HepG2 (cell line): ENCODE data around the gene SBNO2. TPM values are rescaled to one million over a fixed set of nuclear protein-coding genes. Genes with fewer than 3 reads are reported as not detected.
A peak's percentile ranks its signal among the peaks of the same experiment; 100 is the strongest.

Experiments used
- CENPT ChIP-seq: sonication (generic); formaldehyde crosslinking; IDR thresholded peaks from 2 replicates; pipeline ENCODE4 v1.8.0; 2022; ENCODE audit warnings: low read depth, mild to moderate bottlenecking, moderate library complexity, missing genetic modification reagents
- IKZF4 ChIP-seq: sonication (generic); formaldehyde crosslinking; IDR thresholded peaks from 2 replicates; pipeline ENCODE4 v1.5.1; 2020; ENCODE audit warnings: borderline replicate concordance, mild to moderate bottlenecking, low read depth, missing genetic modification reagents; ENCODE audit errors: not compliant biosample characterization
- LBX2 ChIP-seq: sonication (generic); formaldehyde crosslinking; IDR thresholded peaks from 2 replicates; pipeline ENCODE4 v1.5.0; 2020; ENCODE audit warnings: missing genetic modification reagents, mild to moderate bottlenecking, borderline replicate concordance
- MAZ ChIP-seq, 2 experiments: sonication (generic) in 1 of 2; formaldehyde crosslinking in 1 of 2; IDR thresholded peaks; 2 replicates each; pipeline versions ENCODE4 v1.5.0 to v1.6.1; 2012 to 2020; ENCODE audit warnings: low read depth in 2 of 2, mild to moderate bottlenecking in 2 of 2, borderline replicate concordance in 1 of 2, improper control_type of control experiment in 1 of 2, low read length in 1 of 2, missing genetic modification reagents in 1 of 2, moderate library complexity in 1 of 2
- NR2F2 ChIP-seq: IDR thresholded peaks from 2 replicates; pipeline ENCODE4 v1.6.1; 2012; ENCODE audit warnings: low read depth, inconsistent platforms, borderline replicate concordance
- ZFX ChIP-seq: sonication (generic); formaldehyde crosslinking; IDR thresholded peaks from 2 replicates; pipeline ENCODE4 v1.4.0; 2020; ENCODE audit warnings: mild to moderate bottlenecking, low read depth, missing genetic modification reagents, moderate library complexity
- ZNF501 ChIP-seq: sonication (generic); formaldehyde crosslinking; IDR thresholded peaks from 2 replicates; pipeline ENCODE4 v1.5.1; 2020; ENCODE audit warnings: mild to moderate bottlenecking, moderate library complexity, missing genetic modification reagents
- ZNF552 ChIP-seq: sonication (generic); formaldehyde crosslinking; IDR thresholded peaks from 2 replicates; pipeline ENCODE4 v1.9.0; 2022; ENCODE audit warnings: missing genetic modification reagents, mild to moderate bottlenecking, borderline replicate concordance
- ZNF850 ChIP-seq: sonication (generic); formaldehyde crosslinking; conservative IDR thresholded peaks from 2 replicates; pipeline ENCODE4 v1.9.0; 2021; ENCODE audit warnings: mild to moderate bottlenecking, missing genetic modification reagents
- ZSCAN21 ChIP-seq: sonication (generic); formaldehyde crosslinking; IDR thresholded peaks from 2 replicates; pipeline ENCODE4 v1.8.0; 2022; ENCODE audit warnings: mild to moderate bottlenecking, missing genetic modification reagents, moderate library complexity, borderline replicate concordance
- polyA plus RNA-seq, 8 experiments: library from polyadenylated mRNA; depleted of rRNA in 3 of 8; stranded (reverse) in 7 of 8; unstranded in 1 of 8; fragments of >200 nt; fragmentation: Illumina TruSeq in 4 of 8; extraction: Trizol in 4 of 8; gene quantifications; 2 replicates each; pipeline versions ENCODE4 v1.2.1 to v1.2.3, GENCODE V29; 2011 to 2016; ENCODE audit warnings: low read depth in 4 of 8, missing spikeins in 1 of 8, mixed read lengths in 1 of 8; ENCODE audit not compliant: insufficient read depth in 1 of 8
- total RNA-seq, 5 experiments: library from RNA; depleted of rRNA; stranded (reverse); fragments of >200 nt; fragmentation: Illumina TruSeq; extraction: Trizol; gene quantifications; 2 replicates each; pipeline ENCODE4 v1.2.3, GENCODE V29; 2016; ENCODE audit warnings: low read depth in 1 of 5
- TF ChIP-seq, protein P1 (sequence below): sonication (generic); formaldehyde crosslinking; IDR thresholded peaks from 2 replicates; pipeline ENCODE4 v1.5.1; 2020; ENCODE audit warnings: mild to moderate bottlenecking, missing genetic modification reagents, moderate library complexity

SBNO2 gene
- total and polyA plus RNA-seq, 2 of the 13 experiments (the other 11 are each of a cell fraction or from before 2014, with no cell fraction given), result 8.6 to 10.4 TPM

DNA sequence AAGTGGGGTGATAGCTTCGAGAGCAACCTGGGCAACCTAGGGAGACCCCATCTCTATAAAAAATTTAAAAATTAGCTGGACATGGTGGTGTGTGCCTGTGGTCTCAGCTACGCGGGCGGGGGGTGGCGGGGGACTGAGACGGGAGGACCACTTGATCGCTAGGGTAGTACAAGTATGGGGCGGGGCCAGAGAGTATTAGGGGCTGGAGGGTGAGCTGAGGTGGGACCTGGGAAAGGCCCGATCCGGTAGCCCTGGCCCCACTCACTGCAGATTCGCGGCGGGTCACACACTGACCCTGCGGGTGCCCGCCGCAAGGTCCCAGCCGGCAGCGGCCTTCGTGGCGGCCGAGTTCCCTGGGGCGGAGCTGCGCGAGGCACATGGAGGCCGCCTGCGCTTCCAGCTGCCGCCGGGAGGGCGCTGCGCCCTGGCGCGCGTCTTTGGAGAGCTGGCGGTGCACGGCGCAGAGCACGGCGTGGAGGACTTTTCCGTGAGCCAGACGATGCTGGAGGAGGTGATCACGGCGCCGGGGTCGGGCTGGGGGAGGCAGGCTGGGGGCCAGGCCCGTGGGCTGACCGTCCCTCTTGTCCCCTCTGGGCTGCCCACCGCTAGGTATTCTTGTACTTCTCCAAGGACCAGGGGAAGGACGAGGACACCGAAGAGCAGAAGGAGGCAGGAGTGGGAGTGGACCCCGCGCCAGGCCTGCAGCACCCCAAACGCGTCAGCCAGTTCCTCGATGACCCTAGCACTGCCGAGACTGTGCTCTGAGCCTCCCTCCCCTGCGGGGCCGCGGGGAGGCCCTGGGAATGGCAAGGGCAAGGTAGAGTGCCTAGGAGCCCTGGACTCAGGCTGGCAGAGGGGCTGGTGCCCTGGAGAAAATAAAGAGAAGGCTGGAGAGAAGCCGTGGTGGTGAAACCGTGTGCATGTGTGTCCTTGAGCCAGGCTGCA is 109.1 kb downstream of the SBNO2 start (continued):
- TF ChIP-seq LBX2 (CRISPR knock-in tag), result peak; percentile 77; the same call in 1 of the 2 replicates
- 0 out of 2 replicates have a peak, but pooled peaks have one; percentile 20 for TF ChIP-seq ZSCAN21 (CRISPR knock-in tag)
- peak; percentile 67 for TF ChIP-seq ZNF501 (CRISPR knock-in tag)
- 0 out of 2 replicates have a peak, but pooled peaks have one; percentile 10 for TF ChIP-seq NR2F2
- peak; percentile 87; the same call in 1 of the 2 replicates for TF ChIP-seq CENPT (CRISPR knock-in tag)
- TF ChIP-seq MAZ (IDR thresholded peaks at IDR 0.05; ENCODE audit: borderline replicate concordance, low read depth, low read length), result no peak
- peak; percentile 66; the same call in 1 of the 2 replicates for TF ChIP-seq MAZ (CRISPR knock-in tag; IDR thresholded peaks at IDR 0.05; ENCODE audit: low read depth)
- peak; percentile 62 for TF ChIP-seq IKZF4 (CRISPR knock-in tag)
- TF ChIP-seq, protein P1, sequence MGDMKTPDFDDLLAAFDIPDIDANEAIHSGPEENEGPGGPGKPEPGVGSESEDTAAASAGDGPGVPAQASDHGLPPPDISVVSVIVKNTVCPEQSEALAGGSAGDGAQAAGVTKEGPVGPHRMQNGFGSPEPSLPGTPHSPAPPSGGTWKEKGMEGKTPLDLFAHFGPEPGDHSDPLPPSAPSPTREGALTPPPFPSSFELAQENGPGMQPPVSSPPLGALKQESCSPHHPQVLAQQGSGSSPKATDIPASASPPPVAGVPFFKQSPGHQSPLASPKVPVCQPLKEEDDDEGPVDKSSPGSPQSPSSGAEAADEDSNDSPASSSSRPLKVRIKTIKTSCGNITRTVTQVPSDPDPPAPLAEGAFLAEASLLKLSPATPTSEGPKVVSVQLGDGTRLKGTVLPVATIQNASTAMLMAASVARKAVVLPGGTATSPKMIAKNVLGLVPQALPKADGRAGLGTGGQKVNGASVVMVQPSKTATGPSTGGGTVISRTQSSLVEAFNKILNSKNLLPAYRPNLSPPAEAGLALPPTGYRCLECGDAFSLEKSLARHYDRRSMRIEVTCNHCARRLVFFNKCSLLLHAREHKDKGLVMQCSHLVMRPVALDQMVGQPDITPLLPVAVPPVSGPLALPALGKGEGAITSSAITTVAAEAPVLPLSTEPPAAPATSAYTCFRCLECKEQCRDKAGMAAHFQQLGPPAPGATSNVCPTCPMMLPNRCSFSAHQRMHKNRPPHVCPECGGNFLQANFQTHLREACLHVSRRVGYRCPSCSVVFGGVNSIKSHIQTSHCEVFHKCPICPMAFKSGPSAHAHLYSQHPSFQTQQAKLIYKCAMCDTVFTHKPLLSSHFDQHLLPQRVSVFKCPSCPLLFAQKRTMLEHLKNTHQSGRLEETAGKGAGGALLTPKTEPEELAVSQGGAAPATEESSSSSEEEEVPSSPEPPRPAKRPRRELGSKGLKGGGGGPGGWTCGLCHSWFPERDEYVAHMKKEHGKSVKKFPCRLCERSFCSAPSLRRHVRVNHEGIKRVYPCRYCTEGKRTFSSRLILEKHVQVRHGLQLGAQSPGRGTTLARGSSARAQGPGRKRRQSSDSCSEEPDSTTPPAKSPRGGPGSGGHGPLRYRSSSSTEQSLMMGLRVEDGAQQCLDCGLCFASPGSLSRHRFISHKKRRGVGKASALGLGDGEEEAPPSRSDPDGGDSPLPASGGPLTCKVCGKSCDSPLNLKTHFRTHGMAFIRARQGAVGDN, result peak; percentile 90
- TF ChIP-seq ZFX (CRISPR knock-in tag), result peak; percentile 58
- 0 out of 2 replicates have a peak, but pooled peaks have one; percentile 36 for TF ChIP-seq ZNF850 (CRISPR knock-in tag)
- no peak for TF ChIP-seq ZNF552 (CRISPR knock-in tag)
